K562 (cell line): ENCODE data around the gene RASSF1. TPM values are rescaled to one million over a fixed set of nuclear protein-coding genes. Genes with fewer than 3 reads are reported as not detected.

Source experiments
- REST ChIP-seq, 2 experiments: fragments of 450-650 bp; formaldehyde crosslinking in 1 of 2; IDR thresholded peaks; 2 replicates each; pipeline versions ENCODE4 v1.4.0 to v1.6.1; 2014 to 2020; ENCODE audit warnings: mild to moderate bottlenecking in 2 of 2, borderline replicate concordance in 1 of 2, low read depth in 1 of 2
- ZNF354B ChIP-seq: fragments of 250-450 bp; sonication (Bioruptor Pico); IDR thresholded peaks from 2 replicates; pipeline ENCODE4 v1.4.0; 2020
- polyA plus RNA-seq, 8 experiments: library from polyadenylated mRNA; depleted of rRNA in 4 of 8; stranded (reverse) in 5 of 8; unstranded in 3 of 8; fragments of >200 nt; fragmentation: Nextera tagmentation in 2 of 8; fragmentation: Illumina TruSeq in 1 of 8; extraction: Ambion mirVana in 2 of 8; extraction: Trizol in 1 of 8; gene quantifications; 2 replicates each; pipeline versions ENCODE4 v1.2.1 to v1.2.3, GENCODE V29; 2011 to 2014; ENCODE audit warnings: inconsistent platforms in 1 of 8, missing spikeins in 1 of 8
- total RNA-seq, 7 experiments: library from RNA; depleted of rRNA in 6 of 7; stranded (reverse); fragments of >200 nt in 6 of 7; fragmentation: Illumina TruSeq in 2 of 7; extraction: Trizol in 2 of 7; gene quantifications; 2 replicates each; pipeline versions ENCODE4 v1.2.1 to v1.2.3, GENCODE V29; 2011 to 2021; ENCODE audit warnings: low replicate concordance in 1 of 7

RASSF1 gene
- total and polyA plus RNA-seq, 9 of the 15 experiments (the other 6 are each of a cell fraction or from before 2014, with no cell fraction given): 3.6 to 57.1 (median 24.6) TPM

- TF ChIP-seq REST (IDR thresholded peaks at IDR 0.05; ENCODE audit: borderline replicate concordance): no peak
- TF ChIP-seq REST (CRISPR knock-in tag; IDR thresholded peaks at IDR 0.05; ENCODE audit: low read depth): 0 out of 2 replicates have a peak, but pooled peaks have one; percentile 42
- TF ChIP-seq ZNF354B (CRISPR knock-in tag): no peak
These were observed 3.3 kb downstream of the RASSF1 start (continued) for GRCh38 chr3:50337175-50337861.
